ENCODE measurements around the gene CPE. TPM values are rescaled to one million over a fixed set of nuclear protein-coding genes. Genes with fewer than 3 reads are reported as not detected.

CPE gene
- total RNA-seq, 1 experiment from 2014 or later: 29.3 TPM

GRCh38 chr4:165475706-165476070 is 96.9 kb downstream of the CPE start:
- Histone ChIP-seq H3K9me2 (ENCODE audit: insufficient read depth) (no peaks in the 10 kb centered on the region), H3K4me2 (ENCODE audit: low read length) (no peak overlapping the region), H3K4me3 (replicated peaks in 1 of 2; ENCODE audit: low read depth in 1 of 2, low read length in 2 of 2) (no peak overlapping the region), H3K27me3 (ENCODE audit: insufficient read depth, low read length) (no peaks in the 10 kb centered on the region), H2AFZ (ENCODE audit: low read depth, low read length, poor library complexity, severe bottlenecking) (no peak overlapping the region), H4K20me1 (ENCODE audit: insufficient read depth) (no peaks in the 10 kb centered on the region), H3K36me3 (ENCODE audit: control insufficient read depth in 1 of 2, insufficient read depth in 2 of 2, low read length in 2 of 2) (no peaks in the 10 kb centered on the region), H3K79me2 (ENCODE audit: insufficient read depth, low read length) (no peaks in the 10 kb centered on the region), H3K9ac (ENCODE audit: low read length) (no peak overlapping the region), H3K4me1 (ENCODE audit: control insufficient read depth in 1 of 2, insufficient read depth in 2 of 2, low read length in 2 of 2) (peaks cover 8 to 17% of the 10 kb centered on the region in 2 experiments), H3K9me3 (ENCODE audit: control insufficient read depth in 1 of 2, insufficient read depth in 1 of 2, low read depth in 1 of 2, low read length in 2 of 2) (peaks cover 8 to 9% of the 10 kb centered on the region in 2 experiments; a peak in 2 of 4 replicates), H3K27ac (ENCODE audit: low read depth, low read length) (no peak overlapping the region)
- no TSS peak for BruUV-seq (replicated peaks)
- ChIA-PET POLR2A (interaction anchor here (1.4 kb wide), 1 partner anchor 97 kb away, joined by 3 read pairs; the partner anchor contains the start of gene CPE), RAD21 (ENCODE audit: low non-redundant PET in 1 of 2, low total read pairs in 2 of 2, uncharacterized antibody in 2 of 2, unreplicated experiment in 2 of 2) (no interaction called here), CTCF (no interaction called here)
- no peak for TF ChIP-seq SRF (IDR thresholded peaks at IDR 0.05; ENCODE audit: low read depth)
- TF ChIP-seq JUND (IDR thresholded peaks at IDR 0.05): no peak
- no peak for TF ChIP-seq REST (IDR thresholded peaks at IDR 0.05; ENCODE audit: low read depth)
- TF ChIP-seq YY1 (IDR thresholded peaks at IDR 0.05; ENCODE audit: extremely low read depth, insufficient replicate concordance, low read depth, low read length): no peak
- no peak for TF ChIP-seq EZH2phosphoT487 (IDR thresholded peaks at IDR 0.05; ENCODE audit: borderline replicate concordance)
- no peak for TF ChIP-seq POLR2A (IDR thresholded peaks at IDR 0.05; ENCODE audit: borderline replicate concordance, extremely low read depth, insufficient read depth, insufficient read length)
- TF ChIP-seq SIN3A (IDR thresholded peaks at IDR 0.05; ENCODE audit: low read depth): no peak
- no peak for TF ChIP-seq CTCF (IDR thresholded peaks at IDR 0.05 in 2 of 3, conservative IDR thresholded peaks at IDR 0.05 in 1 of 3; ENCODE audit: borderline replicate concordance in 1 of 3, insufficient read depth in 1 of 3, low read depth in 2 of 3, low read length in 2 of 3)
- TF ChIP-seq CBX3 (IDR thresholded peaks at IDR 0.05; ENCODE audit: low read depth): no peak
- TF ChIP-seq ELF1 (IDR thresholded peaks at IDR 0.05; ENCODE audit: borderline replicate concordance, low read depth): no peak
- no peak for TF ChIP-seq ZFX (IDR thresholded peaks at IDR 0.05)
- TF ChIP-seq POLR2AphosphoS5 (IDR thresholded peaks at IDR 0.05; ENCODE audit: low read depth, low read length): no peak
- TF ChIP-seq FOSL1 (IDR thresholded peaks at IDR 0.05; ENCODE audit: low read depth): no peak
- no peak for TF ChIP-seq CEBPB (IDR thresholded peaks at IDR 0.05; ENCODE audit: low read depth)
- TF ChIP-seq EGR1 (IDR thresholded peaks at IDR 0.05; ENCODE audit: low read depth): no peak
- no peak for TF ChIP-seq ATF3 (IDR thresholded peaks at IDR 0.05)
- TF ChIP-seq SP1 (IDR thresholded peaks at IDR 0.05; ENCODE audit: low read depth): no peak
- TF ChIP-seq EZH2 (IDR thresholded peaks at IDR 0.05): no peak
- intact Hi-C loops (cut with micrococcal nuclease): no loop called here
- no peak for ATAC-seq
- DNase-seq (ENCODE audit: low read depth, low spot score): no peak

Data from HCT116 (cell line).